GM18505 (cell line): ENCODE results near the gene ITGBL1.

Experiments used
- ATAC-seq: cut with Tn5 transposase; IDR thresholded peaks from one replicate; pipeline ENCODE4 v1.9.1; 2021; ENCODE audit not compliant: unreplicated experiment
- POLR2A ChIP-seq: IDR thresholded peaks from 4 replicates; pipeline ENCODE4 v1.6.1; 2011; ENCODE audit warnings: borderline replicate concordance; ENCODE audit not compliant: insufficient read depth, insufficient read length; ENCODE audit errors: extremely low read depth

Gene ITGBL1

DNA sequence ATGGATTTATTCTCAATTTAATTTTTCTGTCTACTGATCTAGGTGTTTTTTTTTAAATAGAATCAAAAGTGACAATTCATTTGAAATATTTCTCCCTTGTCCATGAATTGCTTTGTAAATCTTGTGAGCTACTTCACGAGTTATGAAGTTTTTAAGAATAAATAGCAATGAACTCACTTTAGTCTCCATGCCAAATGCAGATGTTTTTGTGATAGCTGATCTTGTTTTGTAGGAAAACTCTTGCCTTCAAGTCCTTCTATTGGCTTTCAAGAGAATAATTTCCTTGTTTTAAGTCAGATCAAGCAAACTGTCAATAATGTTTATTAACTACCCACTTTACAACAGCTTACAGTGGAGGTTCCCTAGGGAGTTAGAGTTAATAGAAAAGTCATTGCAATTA, 99.8 kb downstream of the ITGBL1 start:
- no peak for ATAC-seq
- no peak for TF ChIP-seq POLR2A

DNA sequence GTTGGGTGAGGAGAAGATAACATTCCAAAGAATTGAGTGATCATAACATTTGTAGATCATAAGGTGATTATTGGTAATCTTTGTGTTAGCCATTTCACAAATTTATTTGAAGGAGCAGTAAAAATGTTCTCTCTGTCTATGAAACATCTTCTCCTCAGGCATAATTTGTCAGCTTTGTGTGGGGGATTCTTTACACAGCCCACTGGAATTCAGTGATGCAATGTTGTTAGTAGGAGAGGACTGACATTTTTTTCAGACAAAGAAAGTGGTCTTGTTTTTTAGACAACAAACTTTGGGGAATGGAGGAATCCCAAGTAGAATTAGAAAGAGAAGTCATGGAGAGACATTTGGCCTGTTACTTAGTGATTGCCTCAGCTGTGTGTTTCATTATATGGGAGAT, 100.3 kb downstream of the ITGBL1 start:
- TF ChIP-seq POLR2A, result no peak
- ATAC-seq, result no peak

DNA sequence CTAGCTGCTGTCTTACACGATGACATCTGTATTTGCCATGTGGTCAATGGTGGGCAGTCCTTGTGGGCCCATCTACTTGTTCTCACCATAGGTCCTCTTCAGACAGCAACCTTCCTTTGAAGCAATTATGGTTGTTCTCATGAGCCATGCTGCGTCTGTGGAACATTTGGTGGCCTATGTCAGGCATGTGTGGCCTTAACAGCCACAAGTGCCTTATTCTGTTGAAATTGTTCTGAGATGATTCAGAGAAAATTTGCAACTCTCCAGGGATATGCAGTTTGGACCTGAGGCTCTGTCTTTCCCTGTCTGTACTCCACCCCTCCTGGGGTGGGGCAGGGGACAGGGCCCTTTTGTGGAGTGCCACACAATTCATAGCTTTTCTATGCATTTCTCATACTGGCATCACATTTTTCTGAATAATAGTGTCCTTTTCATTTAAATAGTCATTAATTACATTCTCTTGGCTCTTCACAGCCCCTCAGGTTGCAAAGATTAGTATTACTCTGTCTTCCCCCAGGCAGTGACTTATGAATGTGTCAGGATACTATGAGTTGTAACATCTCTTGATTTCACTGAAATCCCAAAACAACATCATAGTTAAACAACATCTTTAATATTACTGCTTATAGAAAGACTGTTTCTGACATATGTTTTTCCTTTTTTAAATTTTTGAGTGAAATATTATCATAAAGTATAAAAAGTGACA, 102.1 kb downstream of the ITGBL1 start:
- TF ChIP-seq POLR2A, result no peak
- ATAC-seq, result no peak

DNA sequence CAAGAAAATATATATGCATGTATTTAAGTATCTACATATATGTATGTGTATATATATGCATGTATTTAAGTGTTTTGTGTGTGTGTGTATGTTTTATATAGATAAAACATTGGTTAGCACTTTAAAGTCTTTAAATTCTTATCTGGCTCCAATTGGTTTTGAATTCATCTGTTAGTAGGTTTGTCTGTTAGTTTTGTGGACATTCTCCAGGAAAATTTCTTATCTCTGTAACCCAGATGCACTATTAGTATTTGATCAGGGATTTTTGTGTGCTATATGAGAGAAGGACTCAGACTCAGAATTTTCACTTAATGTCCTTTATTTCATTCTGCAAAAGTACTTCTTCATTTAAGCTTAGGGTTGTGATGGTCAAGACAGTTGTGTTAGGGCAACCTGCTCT, 103.1 kb downstream of the ITGBL1 start:
- no peak for TF ChIP-seq POLR2A
- ATAC-seq, result no peak

DNA sequence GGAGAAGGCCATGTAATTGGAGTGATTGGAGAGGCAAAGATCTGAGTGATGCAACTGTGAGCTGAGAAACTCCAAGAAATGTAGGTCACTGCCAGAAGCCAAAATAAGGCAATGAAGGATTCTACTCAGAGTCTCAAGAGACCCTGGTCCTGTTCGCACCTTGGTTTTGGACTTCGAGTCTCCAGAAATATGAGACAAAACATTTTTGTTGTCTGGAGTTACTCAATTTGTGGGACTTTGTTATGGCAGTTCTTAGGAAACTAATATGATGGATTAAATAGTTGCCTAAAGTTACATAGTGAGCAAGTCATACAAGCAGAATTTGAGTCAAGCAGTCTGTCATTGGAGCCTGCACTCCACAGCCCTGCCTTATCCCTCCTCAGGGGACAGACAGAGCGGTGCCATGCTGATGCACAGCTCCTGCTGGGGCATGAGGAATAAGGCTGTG, 104.2 kb downstream of the ITGBL1 start:
- no peak for TF ChIP-seq POLR2A
- no peak for ATAC-seq

DNA sequence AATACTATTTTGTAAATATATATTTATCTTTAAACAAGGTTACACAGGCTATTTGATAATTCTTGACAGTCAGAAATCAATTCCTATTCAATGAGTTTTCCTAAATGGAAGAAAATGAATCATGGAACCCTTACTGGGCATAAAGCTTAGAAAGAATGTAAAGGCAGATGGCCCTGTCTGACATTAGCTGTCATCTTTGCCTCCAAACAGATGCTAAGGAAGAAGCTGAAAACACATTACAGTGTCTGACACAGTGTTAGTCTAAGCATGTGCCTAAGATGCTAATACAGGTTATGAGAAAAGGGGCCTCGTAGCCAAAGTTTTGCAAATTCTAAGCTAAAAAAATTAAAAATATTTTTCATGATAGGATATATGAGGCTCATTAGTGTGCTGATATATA, 112.8 kb downstream of the ITGBL1 start:
- no peak for ATAC-seq
- no peak for TF ChIP-seq POLR2A

DNA sequence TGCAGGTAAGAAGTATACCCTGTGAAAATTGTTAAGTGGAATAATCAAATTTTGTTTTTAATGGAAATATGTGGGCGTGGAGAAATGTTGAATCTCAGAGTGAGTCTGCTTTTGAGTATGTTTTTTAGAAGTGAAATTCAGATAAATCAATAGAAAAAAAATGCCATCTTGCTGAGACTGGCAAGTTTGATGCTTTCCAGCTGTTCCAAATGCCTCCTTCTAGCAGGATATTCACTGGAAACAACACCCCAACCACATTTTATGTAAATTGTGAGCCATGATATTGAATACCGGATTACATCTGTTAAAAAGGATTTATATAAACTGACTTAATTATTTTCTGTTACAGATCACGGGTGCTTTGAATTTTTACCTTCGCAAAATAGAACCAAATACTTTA, 115.4 kb downstream of the ITGBL1 start:
- no peak for TF ChIP-seq POLR2A
- ATAC-seq, result no peak

DNA sequence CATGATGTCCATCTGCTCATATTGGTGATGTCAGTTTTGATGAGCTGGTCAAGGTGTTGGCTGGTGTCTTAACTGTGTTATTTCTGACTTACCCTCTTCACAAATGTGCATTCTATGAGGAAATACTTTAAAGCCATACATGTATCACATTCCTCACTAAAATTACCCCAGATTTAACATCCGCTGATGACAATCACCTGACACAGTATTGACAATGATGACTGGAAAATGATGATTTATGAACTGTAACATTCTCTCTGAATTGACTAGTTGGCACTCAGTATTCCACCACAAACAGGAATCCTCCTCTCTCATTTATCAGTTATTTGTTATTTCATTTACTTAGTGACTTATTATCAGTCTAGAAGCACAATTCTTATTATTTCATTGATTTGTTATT, 117.3 kb downstream of the ITGBL1 start:
- no peak for ATAC-seq
- TF ChIP-seq POLR2A, result no peak

DNA sequence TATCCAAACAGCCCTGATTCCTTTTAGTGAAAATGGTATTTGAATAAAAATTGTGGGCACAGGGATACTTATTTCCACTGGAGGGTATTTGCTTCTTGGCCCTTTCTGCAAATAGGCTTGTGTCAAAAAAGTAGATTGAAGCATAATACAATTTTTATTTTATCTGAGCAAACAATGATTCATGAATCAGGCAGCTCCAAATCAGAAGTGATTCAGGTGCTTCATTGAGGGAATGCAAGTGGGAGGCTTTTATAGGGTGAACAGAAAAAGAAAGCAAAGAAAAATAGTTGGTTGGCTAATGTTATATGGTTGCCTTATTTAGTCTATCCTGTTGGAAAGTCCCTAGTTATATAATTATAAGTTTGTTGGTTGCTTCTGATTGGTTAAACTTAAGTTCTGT, 117.9 kb downstream of the ITGBL1 start:
- no peak for ATAC-seq
- no peak for TF ChIP-seq POLR2A

DNA sequence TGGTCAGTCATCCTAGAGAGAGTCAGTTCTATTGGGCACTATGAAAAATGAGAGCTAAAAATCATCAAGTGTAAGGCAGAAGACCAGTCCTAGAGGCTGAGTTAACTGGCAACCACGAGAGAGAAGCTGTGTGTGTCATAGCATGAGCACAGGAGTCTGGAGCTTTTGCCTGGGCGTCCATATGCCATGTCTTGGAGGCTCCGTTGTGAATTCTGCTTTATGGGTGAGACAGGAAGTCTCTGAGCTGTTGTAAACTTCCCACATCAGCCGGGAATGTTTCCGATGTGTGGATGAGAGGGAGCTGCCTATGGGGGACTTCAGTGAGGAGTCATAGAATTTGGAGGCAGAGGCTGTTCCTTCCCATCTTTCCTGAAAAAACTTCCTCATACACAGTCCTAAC, 120.0 kb downstream of the ITGBL1 start:
- no peak for ATAC-seq
- no peak for TF ChIP-seq POLR2A

DNA sequence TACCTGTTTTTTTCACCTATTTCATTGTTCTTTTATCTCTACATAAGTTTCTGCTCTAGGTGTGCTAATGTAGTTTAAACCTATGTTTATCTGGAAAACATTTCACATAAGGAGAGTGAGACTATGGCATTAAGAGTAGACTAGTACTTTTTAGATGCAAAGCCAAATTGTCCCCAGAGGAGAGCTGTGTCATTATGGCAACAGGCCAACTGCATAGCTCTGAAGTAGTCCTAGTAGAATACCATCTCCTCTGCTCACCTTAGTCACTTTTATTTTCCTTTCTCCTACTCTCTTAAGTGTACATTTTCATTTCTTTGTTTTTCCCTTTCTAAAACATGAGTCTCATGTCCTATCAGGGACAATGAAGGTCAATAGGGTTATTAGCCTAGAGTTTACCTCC, 123.1 kb downstream of the ITGBL1 start:
- ATAC-seq, result no peak
- no peak for TF ChIP-seq POLR2A

DNA sequence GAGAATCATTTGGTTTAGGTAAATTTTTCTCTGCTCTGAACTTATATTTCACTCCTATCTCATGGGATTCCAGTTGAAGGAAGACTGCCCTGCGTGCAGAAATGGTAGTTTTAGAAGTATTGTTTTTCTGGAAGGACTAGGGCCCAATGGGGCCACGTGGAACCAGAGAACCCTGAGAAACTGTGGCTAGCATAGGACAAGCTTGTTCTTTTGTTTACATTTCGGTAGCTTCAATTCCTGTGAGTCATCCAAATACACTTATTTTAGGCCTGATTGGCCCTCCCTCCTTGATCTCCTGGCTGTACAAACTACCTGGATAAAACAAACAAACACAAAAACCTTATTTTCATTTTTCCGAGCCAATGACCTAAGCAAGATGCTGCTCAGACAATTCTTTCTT, 124.0 kb downstream of the ITGBL1 start:
- ATAC-seq, result no peak
- TF ChIP-seq POLR2A, result no peak

DNA sequence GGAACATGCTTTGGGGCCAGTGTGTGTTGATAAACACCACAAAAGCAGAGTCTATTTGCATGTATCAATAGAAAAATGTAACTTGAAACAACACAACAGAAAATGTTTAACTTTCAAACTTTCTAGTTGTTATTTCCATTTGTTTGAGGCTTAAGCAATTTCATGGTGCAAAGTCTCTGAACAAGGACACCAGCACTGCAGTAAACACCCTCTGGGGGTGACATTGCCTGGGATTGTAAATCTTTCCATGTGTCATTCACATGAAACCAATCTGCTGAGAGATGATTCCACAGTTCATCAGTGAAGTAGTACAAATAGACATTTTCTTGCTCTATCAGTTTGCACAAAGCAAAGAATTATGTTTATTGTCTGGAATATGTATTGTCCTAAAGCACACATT, 124.5 kb downstream of the ITGBL1 start:
- no peak for ATAC-seq
- TF ChIP-seq POLR2A, result no peak

DNA sequence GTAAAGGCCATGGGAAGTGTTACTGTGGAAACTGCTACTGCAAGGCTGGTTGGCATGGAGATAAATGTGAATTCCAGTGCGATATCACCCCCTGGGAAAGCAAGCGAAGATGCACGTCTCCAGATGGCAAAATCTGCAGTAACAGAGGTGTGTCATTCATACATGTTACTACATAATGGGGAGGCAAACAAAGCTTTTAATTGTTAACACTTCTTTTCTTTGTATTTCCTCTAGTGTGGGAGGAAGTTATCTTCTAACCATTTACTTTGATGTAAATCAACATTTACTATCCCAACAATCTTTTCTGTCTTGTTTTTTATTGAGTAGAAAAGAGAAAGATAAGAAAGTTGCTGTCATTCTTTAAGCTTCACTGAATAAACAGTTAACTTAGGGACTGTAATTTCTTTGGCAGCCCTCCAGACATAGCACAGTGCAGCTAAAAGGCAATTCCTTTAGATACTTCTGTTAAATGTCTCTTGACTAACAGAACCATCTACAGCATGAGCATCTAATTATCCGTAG, 126.9 kb downstream of the ITGBL1 start:
- no peak for TF ChIP-seq POLR2A
- ATAC-seq, result no peak

DNA sequence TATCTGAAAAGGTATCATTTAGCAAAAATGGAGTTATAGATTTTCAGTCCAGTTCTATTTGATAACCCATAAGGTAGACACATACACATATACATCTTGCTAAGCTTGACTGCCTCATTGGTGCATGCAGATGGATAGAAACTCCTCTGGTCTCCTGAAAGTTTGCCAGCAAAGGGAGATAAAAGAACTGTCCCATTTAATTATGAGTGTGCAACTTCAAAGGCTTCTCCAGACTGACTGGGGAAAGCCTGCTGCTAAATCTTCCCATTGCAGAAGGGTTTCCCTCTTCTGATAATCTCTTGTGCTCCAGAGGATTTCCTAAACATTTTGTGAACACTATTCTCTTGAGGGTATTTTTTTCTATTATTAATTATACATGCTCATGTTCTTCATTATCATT, 131.9 kb downstream of the ITGBL1 start:
- no peak for TF ChIP-seq POLR2A
- ATAC-seq, result no peak

DNA sequence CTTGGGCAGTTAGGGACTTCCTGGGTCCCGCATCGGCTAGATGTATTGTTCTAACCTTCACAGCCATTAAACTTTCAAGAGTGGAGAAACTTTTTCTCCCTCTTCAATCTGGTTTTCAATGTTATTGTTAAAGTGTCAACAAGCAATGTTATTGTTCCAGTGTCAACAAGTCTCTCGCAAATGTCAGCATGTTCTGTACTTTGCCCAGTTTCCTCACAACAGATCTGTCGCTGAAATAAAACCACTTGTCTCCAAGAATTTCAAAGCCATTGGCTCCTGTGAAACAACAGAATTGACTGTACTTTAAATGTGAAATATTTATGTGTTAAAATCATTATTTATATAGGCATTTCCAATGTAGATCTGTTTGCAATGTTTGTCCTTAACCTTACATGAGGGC, 138.0 kb downstream of the ITGBL1 start:
- ATAC-seq, result no peak
- no peak for TF ChIP-seq POLR2A

DNA sequence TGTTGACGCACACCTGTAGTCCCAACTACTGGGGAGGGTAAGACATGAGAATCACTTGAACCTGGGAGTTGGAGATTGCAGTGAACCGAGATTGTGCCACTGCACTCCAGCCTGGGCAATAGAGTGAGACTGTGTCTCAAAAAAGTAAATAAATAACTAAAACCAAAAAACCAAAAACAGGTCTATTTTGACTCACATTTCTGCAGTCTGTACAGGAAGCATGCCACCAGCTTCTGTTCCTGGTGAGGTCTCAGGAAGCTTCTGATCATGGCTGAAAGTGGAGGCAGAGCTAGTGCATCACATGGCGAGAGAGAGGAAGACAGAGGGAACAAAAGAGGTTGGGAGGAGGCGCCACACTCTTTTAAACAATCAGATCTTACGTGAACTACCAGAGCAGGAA, 142.5 kb downstream of the ITGBL1 start:
- no peak for ATAC-seq

More for the DNA sequence above, 142.5 kb downstream of the ITGBL1 start:
- no peak for TF ChIP-seq POLR2A
